Naive thymus-derived CD4-positive, alpha-beta T cell (primary cell): Measurements from ENCODE around the gene VAMP5. TPM values are rescaled to one million over a fixed set of nuclear protein-coding genes. Genes with fewer than 3 reads are reported as not detected.
A peak's percentile ranks its signal among the peaks of the same experiment; 100 is the strongest.

Source experiments
- ATAC-seq: fragments of 150-1000 bp; cut with Tn5 transposase; 2 replicates; pipeline ENCODE4 v1.10.0; 2021; ENCODE audit warnings: mild to moderate bottlenecking, moderate library complexity
- CTCF ChIA-PET: fragments of 350-600 bp; sonication (Branson Sonifier 250); formaldehyde crosslinking; loops from one replicate; lab custom pipeline; 2021; ENCODE audit warnings: antibody characterized with exemption; lab: Charles Lee
- POLR2A ChIA-PET: fragments of 350-600 bp; sonication (Branson Sonifier 250); formaldehyde crosslinking; loops from one replicate; lab custom pipeline; 2021; ENCODE audit warnings: antibody characterized with exemption, inconsistent platforms; lab: Charles Lee
- DNase-seq, 9 donors: peaks; one replicate each; pipeline versions ENCODE4 v3.0.0 to v3.0.0-alpha.2; 2020 to 2022; ENCODE audit warnings: mixed read lengths in 1 of 9
- H3K27ac ChIP-seq: one replicate; pipeline ENCODE4 v1.7.0; 2013; ENCODE audit warnings: mild to moderate bottlenecking, low read depth, low read length, moderate library complexity
- H3K27me3 ChIP-seq, 2 donors: one replicate each; pipeline ENCODE4 v1.7.0; 2013; ENCODE audit warnings: low read length in 2 of 2, mild to moderate bottlenecking in 2 of 2, moderate library complexity in 2 of 2; ENCODE audit not compliant: control insufficient read depth in 2 of 2, insufficient read depth in 2 of 2
- H3K36me3 ChIP-seq, 3 experiments: 1 replicate in 2 of 3; 2 replicates in 1 of 3; pipeline ENCODE4 v1.7.0; 2013; ENCODE audit warnings: low read length in 3 of 3, mild to moderate bottlenecking in 3 of 3, moderate library complexity in 1 of 3; ENCODE audit not compliant: insufficient read depth in 3 of 3, control insufficient read depth in 2 of 3
- H3K4me1 ChIP-seq, 2 donors: one replicate each; pipeline ENCODE4 v1.7.0; 2013; ENCODE audit warnings: low read length in 2 of 2, mild to moderate bottlenecking in 2 of 2, moderate library complexity in 1 of 2; ENCODE audit not compliant: control insufficient read depth in 2 of 2, insufficient read depth in 2 of 2
- H3K4me3 ChIP-seq: 2 replicates; pipeline ENCODE4 v1.7.0; 2013; ENCODE audit warnings: mild to moderate bottlenecking, low read length
- H3K9me3 ChIP-seq, 3 experiments: 1 replicate in 2 of 3; 2 replicates in 1 of 3; pipeline ENCODE4 v1.7.0; 2013; ENCODE audit warnings: low read length in 3 of 3; ENCODE audit not compliant: control insufficient read depth in 2 of 3
- H3K27ac Mint-ChIP-seq, 9 donors: one replicate each; pipeline ENCODE4 v1.8.0; 2020 to 2022; ENCODE audit warnings: mixed read lengths in 9 of 9, mild to moderate bottlenecking in 8 of 9, moderate library complexity in 5 of 9, inconsistent platforms in 2 of 9
- H3K27me3 Mint-ChIP-seq, 5 donors: one replicate each; pipeline ENCODE4 v1.8.0; 2021 to 2022; ENCODE audit warnings: mixed read lengths in 5 of 5, mild to moderate bottlenecking in 1 of 5
- H3K36me3 Mint-ChIP-seq, 5 donors: one replicate each; pipeline ENCODE4 v1.8.0; 2020 to 2022; ENCODE audit warnings: mixed read lengths in 5 of 5, mild to moderate bottlenecking in 3 of 5, inconsistent platforms in 1 of 5
- H3K4me1 Mint-ChIP-seq, 7 donors: one replicate each; pipeline ENCODE4 v1.8.0; 2020 to 2022; ENCODE audit warnings: mixed read lengths in 7 of 7, mild to moderate bottlenecking in 3 of 7, inconsistent platforms in 1 of 7
- H3K4me3 Mint-ChIP-seq, 10 donors: one replicate each; pipeline ENCODE4 v1.8.0; 2020 to 2022; ENCODE audit warnings: mild to moderate bottlenecking in 10 of 10, mixed read lengths in 10 of 10, moderate library complexity in 6 of 10, inconsistent platforms in 2 of 10
- H3K9me3 Mint-ChIP-seq, 11 donors: one replicate each; pipeline ENCODE4 v1.8.0; 2020 to 2022; ENCODE audit warnings: mixed read lengths in 11 of 11, mild to moderate bottlenecking in 4 of 11, inconsistent platforms in 1 of 11, moderate library complexity in 1 of 11
- intact Hi-C, 2 donors: fragments of 100-400 bp; cut with micrococcal nuclease; formaldehyde crosslinking; loops; one replicate each; pipeline ENCODE4 v1.15.1; 2023
- polyA plus RNA-seq, 2 donors: library from polyadenylated mRNA; unstranded; fragments of 300-500 nt; fragmentation: Illumina TruSeq; gene quantifications; one replicate each; pipeline ENCODE4 v1.2.3, GENCODE V29; 2021
- total RNA-seq, 6 experiments: library from RNA in 5 of 6; stranded (reverse) in 5 of 6; gene quantifications; 1 replicate in 5 of 6; 2 replicates in 1 of 6; pipeline ENCODE4 v1.2.3 and lab custom pipeline; 2021 to 2026

Gene VAMP5
- total and polyA plus RNA-seq, 7 experiments from 2014 or later = 25.6 to 121 (median 37.0) TPM

- DNase-seq (peak in 7 of 9 donors; percentile 36 to 65 (median 52)), ATAC-seq (peak; percentile 74)
- Histone ChIP-seq H3K27me3 (no peaks in the 10 kb centered on the region), H3K27ac (peak overlapping the region; percentile 80), H3K4me1 (peaks cover 26 to 48% of the 10 kb centered on the region in 2 donors), H3K9me3 (no peaks in the 10 kb centered on the region), H3K4me3 (peak overlapping the region; percentile 69), H3K36me3 (peaks cover 0 to 13% (median 0%) of the 10 kb centered on the region in 3 experiments)
- Mint-ChIP-seq H3K4me3 (peak overlapping the region; percentile 86 to 96 (median 90)), H3K9me3 (peaks cover 0 to 2% (median 0%) of the 10 kb centered on the region in 11 donors), H3K27ac (peak overlapping the region; percentile 87 to 97 (median 94)), H3K36me3 (peaks cover 0 to 18% (median 12%) of the 10 kb centered on the region in 5 donors), H3K4me1 (peaks cover 56 to 83% (median 69%) of the 10 kb centered on the region in 7 donors), H3K27me3 (no peaks in the 10 kb centered on the region)
- ChIA-PET CTCF (interaction anchor here (1.0 kb wide), 3 partner anchors 16 to 28 kb away, joined by 3 read pairs; no protein-coding TSS in a partner anchor), POLR2A (interaction anchor here (0.8 to 6.4 kb wide), 10 partner anchors 11 to 277 kb away, joined by 3 to 85 read pairs (median 8); partner anchors contain the start of genes GGCX, MAT2A, RNF181 and USP39)
- intact Hi-C loops = loop anchor here (1.0 to 2.0 kb wide), 5 partner anchors 11 to 32 kb away; partner anchors contain the start of genes TMEM150A (in 2 of the 2), C2orf68 (in 1 of the 2), RNF181 (in 1 of the 2) and USP39 (in 1 of the 2)
Measured at GRCh38 chr2:85583667-85584353, 421 bp upstream of the VAMP5 start.

GRCh38 chr2:85584857-85585780 is 888 bp downstream of the VAMP5 start:
- peaks cover 19 to 35% of the 10 kb centered on the region in 2 donors for H3K4me1 ChIP-seq
- POLR2A ChIA-PET = interaction anchor here (0.5 to 6.4 kb wide), 12 partner anchors 9 to 639 kb away, joined by 3 to 85 read pairs (median 6); partner anchors contain the start of genes GGCX, MAT2A, RNF181 and TMEM150A
- H3K27ac Mint-ChIP-seq = peak overlapping the region; percentile 81 to 93 (median 93)
- CTCF ChIA-PET = interaction anchor here (1.1 kb wide), 1 partner anchor 29 kb away, joined by 3 read pairs; no protein-coding TSS in a partner anchor
- H3K27me3 Mint-ChIP-seq = no peaks in the 10 kb centered on the region
- DNase-seq = peak in 4 of 9 donors; percentile 22 to 40 (median 30)
- H3K36me3 ChIP-seq = peaks cover 0 to 13% (median 0%) of the 10 kb centered on the region in 3 experiments
- peak overlapping the region; percentile 69 for H3K4me3 ChIP-seq
- peaks cover 0 to 2% (median 0%) of the 10 kb centered on the region in 11 donors for H3K9me3 Mint-ChIP-seq
- no peaks in the 10 kb centered on the region for H3K9me3 ChIP-seq
- peak; percentile 47 for ATAC-seq
- H3K4me1 Mint-ChIP-seq = peaks cover 47 to 73% (median 65%) of the 10 kb centered on the region in 7 donors
- H3K36me3 Mint-ChIP-seq = peaks cover 0 to 17% (median 12%) of the 10 kb centered on the region in 5 donors
- peak overlapping the region; percentile 80 for H3K27ac ChIP-seq
- peak overlapping the region; percentile 79 to 96 (median 88) for H3K4me3 Mint-ChIP-seq
- no peaks in the 10 kb centered on the region for H3K27me3 ChIP-seq
- intact Hi-C loops = loop anchor here (1.0 to 2.0 kb wide), 5 partner anchors 8 to 28 kb away; partner anchors contain the start of genes RNF181 (in 2 of the 2), TMEM150A (in 2 of the 2), C2orf68 (in 1 of the 2) and VAMP8 (in 1 of the 2)

GRCh38 chr2:85585781-85586105 is 1.5 kb downstream of the VAMP5 start:
- ChIA-PET POLR2A (interaction anchor here (0.6 to 6.4 kb wide), 8 partner anchors 9 to 260 kb away, joined by 3 to 85 read pairs (median 6); partner anchors contain the start of genes GGCX, MAT2A, RNF181 and TMEM150A), CTCF (no interaction called here)
- peak overlapping the region; percentile 57 to 96 (median 87) for H3K4me3 Mint-ChIP-seq
- peaks cover 0 to 13% (median 0%) of the 10 kb centered on the region in 3 experiments for H3K36me3 ChIP-seq
- peaks cover 19 to 32% of the 10 kb centered on the region in 2 donors for H3K4me1 ChIP-seq
- no peaks in the 10 kb centered on the region for H3K27me3 ChIP-seq
- ATAC-seq (no peak), DNase-seq (no peak)
- peak overlapping the region; percentile 80 for H3K27ac ChIP-seq
- peak overlapping the region in 8 of 9 donors; percentile 81 to 93 (median 93) for H3K27ac Mint-ChIP-seq
- peaks cover 45 to 73% (median 68%) of the 10 kb centered on the region in 7 donors for H3K4me1 Mint-ChIP-seq
- peak overlapping the region; percentile 69 for H3K4me3 ChIP-seq
- peaks cover 0 to 16% (median 12%) of the 10 kb centered on the region in 5 donors for H3K36me3 Mint-ChIP-seq
- peaks cover 0 to 2% (median 0%) of the 10 kb centered on the region in 11 donors for H3K9me3 Mint-ChIP-seq
- H3K27me3 Mint-ChIP-seq = no peaks in the 10 kb centered on the region
- H3K9me3 ChIP-seq = no peaks in the 10 kb centered on the region
- intact Hi-C loops = loop anchor here (1.0 to 2.0 kb wide), 4 partner anchors 8 to 27 kb away; partner anchors contain the start of genes C2orf68 (in 1 of the 2), RNF181 (in 1 of the 2), TMEM150A (in 1 of the 2) and VAMP8 (in 1 of the 2)

- H3K4me3 Mint-ChIP-seq = peak overlapping the region in 2 of 10 donors; percentile 32 to 51
- DNase-seq = no peak
- no peaks in the 10 kb centered on the region for H3K9me3 ChIP-seq
- H3K27ac Mint-ChIP-seq = peak overlapping the region in 6 of 9 donors; percentile 15 to 60 (median 40)
- H3K36me3 Mint-ChIP-seq = peaks cover 0 to 7% (median 0%) of the 10 kb centered on the region in 5 donors
- intact Hi-C loops = no loop called here
- H3K27ac ChIP-seq = no peak overlapping the region
- CTCF ChIA-PET = no interaction called here
- no peaks in the 10 kb centered on the region for H3K36me3 ChIP-seq
- POLR2A ChIA-PET = interaction anchor here (0.6 to 6.4 kb wide), 4 partner anchors 6 to 719 kb away, joined by 3 to 85 read pairs (median 10); partner anchors contain the start of gene RNF181
- H3K27me3 ChIP-seq = no peaks in the 10 kb centered on the region
- H3K9me3 Mint-ChIP-seq = peaks cover 0 to 2% (median 0%) of the 10 kb centered on the region in 11 donors
- no peak for ATAC-seq
- no peaks in the 10 kb centered on the region for H3K27me3 Mint-ChIP-seq
- H3K4me1 Mint-ChIP-seq = peaks cover 41 to 61% (median 50%) of the 10 kb centered on the region in 7 donors
- H3K4me3 ChIP-seq = no peak overlapping the region
- peaks cover 19 to 31% of the 10 kb centered on the region in 2 donors for H3K4me1 ChIP-seq
Measured at GRCh38 chr2:85588236-85588635, 4.0 kb downstream of the VAMP5 start.

- intact Hi-C loops = no loop called here
Measured at GRCh38 chr2:85588645-85589044, 4.4 kb downstream of the VAMP5 start.

More at GRCh38 chr2:85588645-85589044, 4.4 kb downstream of the VAMP5 start:
- Mint-ChIP-seq H3K36me3 (peaks cover 0 to 4% (median 0%) of the 10 kb centered on the region in 5 donors), H3K4me1 (peaks cover 37 to 60% (median 48%) of the 10 kb centered on the region in 7 donors), H3K27me3 (no peaks in the 10 kb centered on the region), H3K27ac (peak overlapping the region in 6 of 9 donors; percentile 15 to 60 (median 40)), H3K4me3 (peak overlapping the region in 2 of 10 donors; percentile 32 to 51), H3K9me3 (peaks cover 0 to 2% (median 0%) of the 10 kb centered on the region in 11 donors)
- H3K4me3 ChIP-seq = no peak overlapping the region
- CTCF ChIA-PET = no interaction called here
- H3K9me3 ChIP-seq = no peaks in the 10 kb centered on the region
- H3K27ac ChIP-seq = no peak overlapping the region
- ATAC-seq (no peak), DNase-seq (no peak)
- H3K36me3 ChIP-seq = no peaks in the 10 kb centered on the region
- no peaks in the 10 kb centered on the region for H3K27me3 ChIP-seq
- H3K4me1 ChIP-seq = peaks cover 16 to 26% of the 10 kb centered on the region in 2 donors
- POLR2A ChIA-PET = interaction anchor here (2.1 kb wide), 1 partner anchor 13 kb away, joined by 11 read pairs; no protein-coding TSS in a partner anchor
